Activated CD8-positive, alpha-beta memory T cell treated with anti-CD3 and anti-CD28 coated beads, Interleukin-2, amount 50 U/mL, for 4 hours (primary cell): Measurements from ENCODE around the gene SETD2.
"Not testable (repeated sequence)": the region's sequence is repeated elsewhere in the genome, so short reads cannot be mapped to it uniquely, and the experiment has no call there.

Experiments
- DNase-seq: peaks from one replicate; pipeline ENCODE4 v3.0.0-alpha.2; 2020

SETD2 gene

DNA sequence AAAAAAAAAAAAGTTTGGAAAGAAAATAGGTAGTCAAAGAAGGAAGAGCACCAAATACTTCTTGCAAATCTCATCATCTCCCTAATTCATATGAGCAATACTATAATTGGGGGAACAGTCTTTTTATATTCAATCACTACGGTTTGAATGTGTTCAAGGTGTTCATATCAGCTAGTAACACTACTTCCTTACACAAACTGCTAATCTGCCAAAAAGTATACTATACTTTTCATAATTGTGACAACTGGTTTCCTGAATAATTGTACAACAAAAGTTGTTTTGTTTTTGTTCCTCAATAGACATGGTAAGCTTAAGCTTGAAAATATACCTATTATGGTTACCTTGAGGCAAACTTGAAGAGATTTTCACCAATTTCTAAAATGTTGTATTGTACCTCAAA is 12.1 kb downstream of the SETD2 start:
- DNase-seq = no peak

GRCh38 chr3:47149339-47149933 is 14.5 kb downstream of the SETD2 start:
- DNase-seq = no peak

- DNase-seq = no peak
Observed at GRCh38 chr3:47145272-47145671, 18.6 kb downstream of the SETD2 start.

DNA sequence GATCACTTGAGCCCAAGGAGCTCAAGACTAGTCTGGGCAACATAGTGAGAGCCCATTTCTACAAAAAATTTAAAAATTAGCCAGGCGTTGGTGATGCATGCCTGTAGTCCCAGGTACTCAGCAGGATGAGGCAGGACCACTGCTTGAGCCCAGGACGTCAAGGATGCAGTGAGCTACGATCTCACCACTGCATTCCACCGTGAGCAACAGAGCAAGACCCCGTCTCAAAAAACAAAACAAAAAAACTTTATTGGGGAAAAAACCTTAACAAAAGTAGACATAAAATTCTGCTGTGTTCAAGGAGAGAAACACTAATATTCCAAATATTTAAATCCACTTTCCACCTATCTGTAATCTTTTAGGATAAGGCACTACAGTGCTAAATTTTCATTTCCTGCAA is 20.8 kb downstream of the SETD2 start:
- no peak for DNase-seq

DNA sequence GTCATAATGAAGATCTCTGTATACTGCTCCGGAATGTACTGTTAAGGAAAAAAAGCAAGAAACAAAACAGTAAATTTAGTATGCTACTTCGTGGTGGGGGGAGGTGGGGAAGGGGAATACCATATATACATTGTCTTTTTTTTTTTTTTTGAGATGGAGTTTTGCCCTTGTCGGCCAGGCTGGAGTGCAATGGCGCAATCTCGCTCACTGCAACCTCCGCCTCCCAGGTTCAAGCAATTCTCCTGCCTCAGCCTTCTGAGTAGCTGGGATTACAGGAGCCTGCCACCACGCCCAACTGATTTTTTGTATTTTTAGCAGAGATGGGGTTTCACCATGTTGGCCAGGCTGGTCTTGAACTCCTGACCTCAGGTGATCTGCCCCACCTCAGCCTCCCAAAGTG is 21.4 kb downstream of the SETD2 start:
- DNase-seq = not testable (repeated sequence)

DNA sequence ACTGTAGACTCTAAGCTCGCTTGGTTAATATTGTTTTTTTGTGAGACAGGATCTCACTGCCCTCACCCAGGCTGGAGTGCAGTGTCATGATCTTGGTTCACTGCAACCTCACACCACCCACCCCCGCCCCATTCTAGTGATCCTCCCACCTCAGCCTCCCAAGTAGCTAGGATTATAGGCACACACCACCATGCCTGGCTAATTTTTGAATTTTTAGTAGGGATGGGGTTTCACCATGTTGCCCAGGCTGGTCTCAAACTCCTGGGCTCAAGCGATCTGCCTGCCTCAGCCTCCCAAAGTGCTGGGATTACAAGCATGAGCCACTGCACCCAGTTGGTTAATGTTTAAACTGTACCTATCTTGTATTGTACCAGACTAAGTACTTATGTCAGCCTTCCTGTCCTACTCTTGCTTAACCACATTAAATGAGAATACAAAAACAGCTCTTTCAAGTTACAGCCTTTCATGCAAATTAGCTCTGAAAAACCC is 22.9 kb downstream of the SETD2 start:
- DNase-seq = not testable (repeated sequence)

DNA sequence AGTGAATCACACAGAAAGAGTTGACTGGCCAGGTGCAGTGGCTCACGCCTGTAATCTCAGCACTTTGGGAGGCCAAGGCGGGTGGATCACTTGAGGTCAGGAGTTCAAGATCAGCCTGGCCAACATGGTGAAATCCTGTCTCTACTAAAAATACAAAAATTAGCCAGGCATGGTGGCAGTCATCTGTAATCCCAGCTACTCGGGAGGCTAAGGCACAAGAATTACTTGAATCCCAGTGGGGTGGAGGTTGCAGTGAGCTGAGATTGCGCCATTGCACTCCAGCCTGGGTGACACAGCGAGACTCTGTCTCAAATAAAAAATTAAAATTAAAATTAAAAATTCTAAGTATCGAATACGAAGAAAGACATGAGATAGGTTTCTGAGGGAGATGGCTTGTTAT is 23.4 kb downstream of the SETD2 start:
- not testable (repeated sequence) for DNase-seq

- no peak for DNase-seq
Observed at GRCh38 chr3:47134311-47134710, 29.6 kb downstream of the SETD2 start.

- no peak for DNase-seq
Observed at GRCh38 chr3:47133641-47134040, 30.3 kb downstream of the SETD2 start.

- DNase-seq = no peak
Observed at GRCh38 chr3:47130557-47130956, 33.4 kb downstream of the SETD2 start.

DNA sequence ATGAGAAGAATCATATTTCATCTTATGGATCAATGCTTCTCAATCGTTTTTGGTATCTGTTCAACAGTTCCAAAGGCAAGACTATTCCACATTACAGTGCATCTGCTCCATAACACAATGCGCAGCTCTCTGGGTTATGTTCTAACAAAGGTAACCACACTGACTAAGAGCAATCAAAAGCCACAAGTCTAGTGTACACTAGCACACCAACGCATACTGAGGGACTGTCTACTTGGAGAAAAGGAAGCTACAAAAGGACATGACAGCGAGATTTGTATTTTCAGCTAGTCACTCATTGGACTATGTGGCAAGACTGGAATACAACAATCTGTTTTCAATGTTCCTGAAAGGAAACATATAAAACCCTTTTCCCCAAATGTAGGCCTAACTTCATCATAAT is 35.8 kb downstream of the SETD2 start:
- no peak for DNase-seq

DNA sequence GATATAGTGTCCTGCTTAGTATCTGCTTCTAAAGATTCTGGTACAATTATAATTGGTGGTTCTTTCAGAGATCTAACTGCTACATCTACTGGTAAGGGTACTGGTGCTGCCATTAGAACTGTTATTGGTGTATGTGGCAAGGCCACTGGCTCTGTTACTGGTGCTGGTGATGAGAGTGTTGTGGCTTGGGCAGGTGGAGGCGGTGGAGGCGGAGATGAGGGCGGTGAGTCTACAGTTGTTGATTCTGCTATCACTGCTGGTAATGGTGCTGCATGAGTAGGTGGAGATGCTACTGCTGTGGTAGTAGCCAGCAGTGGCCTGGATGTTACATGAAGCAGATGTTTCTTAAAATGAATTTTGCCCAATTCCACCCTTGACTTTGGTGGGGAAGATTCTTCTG is 40.1 kb downstream of the SETD2 start:
- DNase-seq = no peak

- DNase-seq = no peak
Observed at GRCh38 chr3:47121409-47121808, 42.5 kb downstream of the SETD2 start.

GRCh38 chr3:47120138-47120537 is 43.8 kb downstream of the SETD2 start:
- no peak for DNase-seq

DNA sequence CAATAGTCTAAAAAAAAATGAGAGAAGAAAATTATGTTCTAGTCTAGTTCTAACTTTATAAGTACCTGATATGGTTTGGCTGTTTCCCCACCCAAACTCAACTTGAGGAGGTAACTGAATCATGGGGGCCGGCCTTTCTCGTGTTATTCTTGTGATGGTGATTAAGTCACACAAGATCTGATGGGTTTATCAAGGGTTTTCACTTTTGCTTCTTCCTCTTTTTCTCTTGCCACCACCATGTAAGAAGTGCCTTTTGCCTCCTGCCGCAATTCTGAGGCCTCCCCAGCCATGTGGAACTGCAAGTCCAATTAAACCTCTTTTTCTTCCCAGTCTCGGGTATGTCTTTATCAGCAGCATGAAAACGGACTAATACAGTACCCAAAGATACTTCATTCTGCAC is 44.5 kb downstream of the SETD2 start:
- peak; percentile 26 for DNase-seq

- no peak for DNase-seq
Observed at GRCh38 chr3:47117807-47118364, 46.0 kb downstream of the SETD2 start.

- DNase-seq = not testable (repeated sequence)
Observed at GRCh38 chr3:47115524-47115923, 48.4 kb downstream of the SETD2 start.

GRCh38 chr3:47113669-47114365 is 50.1 kb downstream of the SETD2 start:
- DNase-seq = no peak

DNA sequence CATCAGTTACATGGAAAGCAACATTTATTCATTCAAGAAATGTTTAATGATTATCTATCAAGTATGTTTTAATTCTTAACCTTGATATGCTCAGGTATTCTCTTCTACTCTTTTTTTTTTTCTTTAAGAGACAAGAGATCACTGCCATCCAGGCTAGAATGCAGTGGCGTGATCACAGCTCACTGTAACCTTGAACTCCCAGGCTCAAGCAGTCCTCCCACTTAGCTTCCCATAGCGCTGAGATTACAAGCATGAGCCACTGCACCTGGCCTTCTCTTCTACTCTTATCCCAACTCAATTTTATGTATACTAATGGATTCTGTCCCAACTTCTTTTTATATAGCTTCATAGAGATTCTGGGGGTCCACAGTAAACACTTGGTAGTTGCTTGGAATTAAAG is 50.9 kb downstream of the SETD2 start:
- DNase-seq = no peak

DNA sequence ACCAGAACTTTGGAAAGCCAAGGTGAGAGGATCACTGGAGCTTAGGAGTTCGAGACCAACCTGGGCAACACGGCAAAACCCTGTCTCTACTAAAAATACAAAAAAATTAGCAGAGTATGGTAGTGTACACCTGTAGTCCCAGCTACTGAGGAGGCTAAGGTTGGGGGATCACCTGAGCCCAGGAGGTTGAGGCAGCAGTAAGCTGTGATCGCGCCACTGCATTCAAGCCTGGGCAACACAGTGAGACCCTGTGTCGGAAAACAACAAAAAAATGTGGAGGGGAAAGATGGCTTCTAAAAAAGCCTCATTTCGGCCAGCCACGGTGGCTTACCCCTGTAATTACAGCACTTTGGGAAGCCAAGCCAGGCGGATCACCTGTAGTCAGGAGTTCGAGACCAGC is 54.5 kb downstream of the SETD2 start:
- DNase-seq = no peak

GRCh38 chr3:47108546-47108945 is 55.4 kb downstream of the SETD2 start:
- DNase-seq = no peak

GRCh38 chr3:47104259-47104658 is 59.7 kb downstream of the SETD2 start:
- DNase-seq = no peak

DNA sequence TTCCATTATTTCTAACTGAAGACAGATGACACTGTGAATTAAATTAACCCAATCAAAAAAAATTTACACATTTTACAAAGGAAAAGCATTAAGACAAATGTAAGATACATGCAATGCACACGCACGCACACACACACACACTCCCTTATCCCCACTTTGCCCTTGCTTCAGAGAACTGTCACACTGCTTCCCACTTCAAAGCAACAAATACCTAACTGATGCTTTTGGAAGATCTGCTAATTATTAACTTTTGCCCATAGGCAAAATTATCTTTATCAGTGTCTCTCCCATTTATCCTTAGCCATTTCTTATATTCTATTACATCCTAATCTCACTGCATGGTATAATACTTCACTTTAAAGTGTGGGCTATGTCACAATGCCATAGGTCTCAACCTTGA is 60.3 kb downstream of the SETD2 start:
- DNase-seq = no peak

- DNase-seq = no peak
Observed at GRCh38 chr3:47102081-47102600, 61.8 kb downstream of the SETD2 start.
